K562 (cell line): ENCODE data around the gene SLC34A3. TPM values are rescaled to one million over a fixed set of nuclear protein-coding genes. Genes with fewer than 3 reads are reported as not detected.

Source experiments
- ATAC-seq: fragments of 200-7000 bp; cut with Tn5 transposase; 3 replicates; pipeline ENCODE4 v1.9.1; 2020; ENCODE audit warnings: moderate library complexity
- BruUV-seq: library from RNA; stranded (reverse); fragments of 400-500 nt; replicated peaks from 2 replicates; lab custom pipeline; 2021; lab: Mats Ljungman, UMichigan
- CTCF ChIA-PET: fragments of 300-600 bp; formaldehyde crosslinking; extraction: SDS; loops from one replicate; lab custom pipeline; 2021; ENCODE audit warnings: low intra/inter-chr PET ratio; lab: Yijun Ruan, JAX
- POLR2A ChIA-PET: fragments of 300-600, 350-650 bp; sonication (Branson Sonifier 250); formaldehyde crosslinking; extraction: SDS; loops from one replicate; lab custom pipeline; 2021; ENCODE audit warnings: antibody characterized with exemption, inconsistent platforms; lab: Yijun Ruan, JAX
- DNase-seq, 4 experiments: peaks; one replicate each; pipeline versions ENCODE4 v3.0.0 to v3.0.0-alpha.2; 2011 to 2018; ENCODE audit warnings: low spot score in 3 of 4, mixed read lengths in 3 of 4; ENCODE audit errors: extremely low read depth in 1 of 4
- FAIRE-seq: peaks from 2 replicates; lab custom pipeline; 2011; peaks lifted over from hg19 to GRCh38; lab: Jason Lieb, UNC
- H2AFZ ChIP-seq: 2 replicates; pipeline ENCODE4 v1.6.0; 2011; ENCODE audit warnings: low read depth, low read length, control low read depth, inconsistent platforms
- H3K27ac ChIP-seq: fragments of 200-600 bp; 3 replicates; pipeline ENCODE4 v1.8.0; 2011; ENCODE audit warnings: low read depth, mild to moderate bottlenecking, control low read depth, inconsistent platforms, low read length, moderate library complexity, mixed read lengths; ENCODE audit errors: extremely low read depth
- H3K27me3 ChIP-seq, 2 experiments: fragments of 300-600 bp in 1 of 2; 2 replicates in 1 of 2; 3 replicates in 1 of 2; pipeline versions ENCODE4 v1.6.0 to v1.8.0; 2011; ENCODE audit warnings: inconsistent platforms in 2 of 2, low read length in 2 of 2, mild to moderate bottlenecking in 1 of 2, mixed read lengths in 1 of 2, moderate library complexity in 1 of 2; ENCODE audit not compliant: control insufficient read depth in 2 of 2, insufficient read depth in 2 of 2
- H3K36me3 ChIP-seq: fragments of 300-600 bp; 3 replicates; pipeline ENCODE4 v1.8.0; 2011; ENCODE audit warnings: mild to moderate bottlenecking, low read length, inconsistent platforms; ENCODE audit not compliant: control insufficient read depth, insufficient read depth
- H3K4me1 ChIP-seq, 2 experiments: fragments of 200-600 bp in 1 of 2; replicated peaks in 1 of 2; 2 replicates in 1 of 2; 3 replicates in 1 of 2; pipeline versions ENCODE4 v1.5.1 to v1.8.0; 2011; ENCODE audit warnings: inconsistent platforms in 2 of 2, low read length in 2 of 2, mild to moderate bottlenecking in 1 of 2, mixed read lengths in 1 of 2, moderate library complexity in 1 of 2; ENCODE audit not compliant: control insufficient read depth in 2 of 2, insufficient read depth in 2 of 2
- H3K4me2 ChIP-seq: 2 replicates; pipeline ENCODE4 v1.6.1; 2011; ENCODE audit warnings: low read length, control low read depth, inconsistent platforms, mixed read lengths; ENCODE audit not compliant: insufficient read depth
- H3K4me3 ChIP-seq: fragments of 200-600 bp; sonication (generic), shearing (Covaris generic); 2 replicates; pipeline ENCODE4 v1.5.1; 2016; ENCODE audit warnings: control low read depth, inconsistent platforms
- H3K79me2 ChIP-seq: fragments of 200-600 bp; 3 replicates; pipeline ENCODE4 v1.8.0; 2011; ENCODE audit warnings: low read length, inconsistent platforms; ENCODE audit not compliant: control insufficient read depth, insufficient read depth
- H3K9ac ChIP-seq, 2 experiments: 2 replicates each; pipeline versions ENCODE4 v1.6.0 to v1.6.1; 2011; ENCODE audit warnings: low read depth in 2 of 2, low read length in 2 of 2, control low read depth in 1 of 2, inconsistent platforms in 1 of 2, mild to moderate bottlenecking in 1 of 2, mixed read lengths in 1 of 2; ENCODE audit not compliant: insufficient read depth in 1 of 2
- H3K9me1 ChIP-seq: one replicate; pipeline ENCODE4 v1.6.0; 2011; ENCODE audit warnings: inconsistent platforms, mild to moderate bottlenecking, low read length, moderate library complexity; ENCODE audit not compliant: control insufficient read depth, insufficient read depth
- H3K9me3 ChIP-seq: replicated peaks from 2 replicates; pipeline ENCODE4 v1.5.1; 2011; ENCODE audit warnings: low read depth, low read length, inconsistent platforms; ENCODE audit not compliant: control insufficient read depth, insufficient read depth
- H4K20me1 ChIP-seq: replicated peaks from 2 replicates; pipeline ENCODE4 v1.6.1; 2011; ENCODE audit warnings: low read length, inconsistent platforms, mixed read lengths; ENCODE audit not compliant: control insufficient read depth, insufficient read depth
- CREB3 ChIP-seq: fragments of 450-650 bp; conservative IDR thresholded peaks from 2 replicates; pipeline ENCODE4 v1.6.1; 2016; ENCODE audit warnings: missing genetic modification characterization, low read depth, mild to moderate bottlenecking, missing compliant biosample characterization, moderate library complexity
- DPF2 ChIP-seq: fragments of 450-650 bp; IDR thresholded peaks from 2 replicates; pipeline ENCODE4 v1.6.1; 2016
- ESRRA ChIP-seq: fragments of 450-650 bp; IDR thresholded peaks from 2 replicates; pipeline ENCODE4 v1.6.1; 2014; ENCODE audit warnings: low read depth, mild to moderate bottlenecking, moderate library complexity, borderline replicate concordance
- HMGN3 ChIP-seq: IDR thresholded peaks from 2 replicates; pipeline ENCODE4 v1.6.1; 2011; ENCODE audit warnings: borderline replicate concordance, low read depth, mild to moderate bottlenecking, mixed read lengths, low read length; ENCODE audit not compliant: insufficient read length; ENCODE audit errors: extremely low read depth
- ID3 ChIP-seq, 2 experiments: fragments of 250-450 bp in 1 of 2; fragments of 450-650 bp in 1 of 2; sonication (Bioruptor Pico) in 1 of 2; IDR thresholded peaks; 2 replicates each; pipeline versions ENCODE4 v1.6.1 to v1.8.0; 2016 to 2021; ENCODE audit warnings: mild to moderate bottlenecking in 2 of 2, moderate library complexity in 2 of 2, missing compliant biosample characterization in 1 of 2, missing genetic modification characterization in 1 of 2
- ILF3 ChIP-seq: fragments of 450-650 bp; IDR thresholded peaks from 2 replicates; pipeline ENCODE4 v1.6.1; 2018; ENCODE audit warnings: antibody characterized with exemption, mild to moderate bottlenecking, moderate library complexity, borderline replicate concordance
- MBD1 ChIP-seq: fragments of 250-450 bp; sonication (Bioruptor Pico); IDR thresholded peaks from 2 replicates; pipeline ENCODE4 v1.8.0; 2022; ENCODE audit warnings: inconsistent platforms
- PKNOX1 ChIP-seq: fragments of 450-650 bp; IDR thresholded peaks from 2 replicates; pipeline ENCODE4 v1.6.1; 2016
- SP1 ChIP-seq: sonication (generic); formaldehyde crosslinking; IDR thresholded peaks from 2 replicates; pipeline ENCODE4 v1.8.1; 2022; ENCODE audit warnings: mild to moderate bottlenecking, missing genetic modification reagents
- THRA ChIP-seq: fragments of 450-650 bp; IDR thresholded peaks from 2 replicates; pipeline ENCODE4 v1.6.1; 2017; ENCODE audit warnings: mild to moderate bottlenecking, moderate library complexity
- TSC22D4 ChIP-seq: fragments of 450-650 bp; IDR thresholded peaks from 2 replicates; pipeline ENCODE4 v1.6.1; 2016; ENCODE audit warnings: missing genetic modification characterization, missing biosample characterization, control low read depth
- ZC3H11A ChIP-seq: IDR thresholded peaks from 2 replicates; pipeline ENCODE4 v1.6.1; 2012; ENCODE audit warnings: low read depth, low read length, improper control_type of control experiment
- ZNF263 ChIP-seq: sonication (generic); formaldehyde crosslinking; IDR thresholded peaks from 2 replicates; pipeline ENCODE4 v1.8.0; 2022; ENCODE audit warnings: mild to moderate bottlenecking, missing genetic modification reagents, borderline replicate concordance
- ZNF589 ChIP-seq: fragments of 200-800 bp; sonication (Bioruptor generic); IDR thresholded peaks from 2 replicates; pipeline ENCODE4 v1.6.1; 2016; ENCODE audit warnings: low read depth, missing genetic modification characterization, missing compliant biosample characterization
- WGBS: fragments of 100-300 bp; shearing (Covaris generic); methylation state at CpG from one replicate; pipeline ENCODE4 v1.1.6; 2016; ENCODE audit warnings: low coverage, mixed read lengths; ENCODE audit not compliant: insufficient coverage; ENCODE audit errors: missing lambda C conversion rate; 5-methylcytosine and 5-hydroxymethylcytosine counted together
- in situ Hi-C: fragments of 300-500 bp; cut with MboI; formaldehyde crosslinking; loops from 4 replicates; pipeline ENCODE4 v1.15.0; 2018; ENCODE audit warnings: inconsistent platforms, mixed read lengths
- intact Hi-C: fragments of 100-400 bp; cut with micrococcal nuclease; formaldehyde crosslinking; loops from 2 replicates; pipeline ENCODE4 v1.14.2; 2022
- polyA plus RNA-seq, 8 experiments: library from polyadenylated mRNA; depleted of rRNA in 4 of 8; stranded (reverse) in 5 of 8; unstranded in 3 of 8; fragments of >200 nt; fragmentation: Nextera tagmentation in 2 of 8; fragmentation: Illumina TruSeq in 1 of 8; extraction: Ambion mirVana in 2 of 8; extraction: Trizol in 1 of 8; gene quantifications; 2 replicates each; pipeline versions ENCODE4 v1.2.1 to v1.2.3, GENCODE V29; 2011 to 2014; ENCODE audit warnings: inconsistent platforms in 1 of 8, missing spikeins in 1 of 8
- total RNA-seq, 7 experiments: library from RNA; depleted of rRNA in 6 of 7; stranded (reverse); fragments of >200 nt in 6 of 7; fragmentation: Illumina TruSeq in 2 of 7; extraction: Trizol in 2 of 7; gene quantifications; 2 replicates each; pipeline versions ENCODE4 v1.2.1 to v1.2.3, GENCODE V29; 2011 to 2021; ENCODE audit warnings: low replicate concordance in 1 of 7

The SLC34A3 gene
- total and polyA plus RNA-seq, 9 of the 15 experiments (the other 6 are each of a cell fraction or from before 2014, with no cell fraction given), result not detected

GRCh38 chr9:137227853-137228505 lies 2.7 kb upstream of the SLC34A3 start:
- ChIA-PET CTCF (interaction anchor here (0.9 to 2.6 kb wide), 3 partner anchors 39 to 179 kb away, joined by 4 to 19 read pairs (median 5); partner anchors contain the start of genes ANAPC2 and SSNA1), POLR2A (interaction anchor here (0.6 to 1.9 kb wide), 5 partner anchors 13 to 207 kb away, joined by 3 to 6 read pairs (median 3); partner anchors contain the start of genes ANAPC2, MAN1B1 and SSNA1)
- ATAC-seq (no peak), DNase-seq (peak in 2 of 4 experiments; percentile 12 to 46), FAIRE-seq (no peak)
- Histone ChIP-seq H3K9ac (peak overlapping the region in 1 of 2 experiments; percentile 74; a peak in 2 of 4 replicates), H3K9me3 (no peaks in the 10 kb centered on the region), H3K9me1 (no peaks in the 10 kb centered on the region), H3K4me3 (no peak overlapping the region), H4K20me1 (no peaks in the 10 kb centered on the region), H3K4me1 (peaks cover 15 to 97% of the 10 kb centered on the region in 2 experiments), H3K79me2 (no peaks in the 10 kb centered on the region), H3K27ac (no peak overlapping the region), H3K27me3 (no peaks in the 10 kb centered on the region), H3K4me2 (peak overlapping the region; percentile 50; the same call in 1 of the 2 replicates), H2AFZ (no peak overlapping the region), H3K36me3 (no peaks in the 10 kb centered on the region)
- intact Hi-C loops, result loop anchor here (1.0 to 2.0 kb wide), 3 partner anchors 40 to 177 kb away; partner anchors contain the start of genes ANAPC2 and SSNA1
- BruUV-seq, result no TSS peak
- in situ Hi-C loops, result loop anchor here (5.0 to 25.0 kb wide), 3 partner anchors 41 to 441 kb away; partner anchors contain the start of genes ANAPC2, CCDC183, SSNA1 and TMEM141
- 22% methylated on average over 10 of the region's 18 CpGs for WGBS
- TF ChIP-seq ZC3H11A (no peak), PKNOX1 (no peak), THRA (no peak), ZNF263 (no peak), DPF2 (no peak), HMGN3 (no peak), ILF3 (no peak), MBD1 (no peak), ID3 (CRISPR knock-in tag; IDR thresholded peaks at IDR 0.05) (no peak), ID3 (tag; IDR thresholded peaks at IDR 0.05) (no peak), SP1 (CRISPR knock-in tag) (0 out of 2 replicates have a peak, but pooled peaks have one; percentile 1), ZNF589 (CRISPR knock-in tag) (no peak), ESRRA (0 out of 2 replicates have a peak, but pooled peaks have one; percentile 1), CREB3 (no peak), TSC22D4 (tag) (no peak)
